Esophagus muscularis mucosa (tissue), 4 donors: ENCODE results near the gene CRTC1. TPM values are rescaled to one million over a fixed set of nuclear protein-coding genes. Genes with fewer than 3 reads are reported as not detected.

ENCODE experiments used
- DNase-seq: peaks from one replicate; pipeline ENCODE4 v3.0.0-alpha.2; 2017; ENCODE audit errors: extremely low spot score
- H3K27ac ChIP-seq, 4 donors: fragments of 200-600 bp; sonication (generic); replicated peaks in 1 of 4; 1 replicate in 3 of 4; 2 replicates in 1 of 4; pipeline ENCODE4 v1.5.1; 2016 to 2019; ENCODE audit warnings: mild to moderate bottlenecking in 1 of 4
- H3K27me3 ChIP-seq, 4 donors: fragments of 200-600 bp; sonication (generic); one replicate each; pipeline versions ENCODE4 v1.5.1 to v1.6.0; 2016 to 2019
- H3K36me3 ChIP-seq, 4 donors: fragments of 200-600 bp; sonication (generic); one replicate each; pipeline ENCODE4 v1.5.1; 2016 to 2019
- H3K4me1 ChIP-seq, 4 donors: fragments of 200-600 bp; sonication (generic); one replicate each; pipeline ENCODE4 v1.5.1; 2016 to 2019
- H3K4me3 ChIP-seq, 4 donors: fragments of 200-600 bp; sonication (generic); 1 replicate in 2 of 4; 2 replicates in 2 of 4; pipeline ENCODE4 v1.5.1; 2016 to 2019; ENCODE audit warnings: mild to moderate bottlenecking in 4 of 4, moderate library complexity in 1 of 4
- H3K9me3 ChIP-seq, 4 donors: fragments of 200-600 bp; sonication (generic); 1 replicate in 3 of 4; 2 replicates in 1 of 4; pipeline ENCODE4 v1.5.1; 2016 to 2019
- EP300 ChIP-seq: sonication (generic); formaldehyde crosslinking; IDR thresholded peaks from one replicate; pipeline ENCODE4 v1.6.1; 2017; ENCODE audit warnings: antibody characterized with exemption
- POLR2A ChIP-seq: fragments of 450-650 bp; IDR thresholded peaks from one replicate; pipeline ENCODE4 v1.6.1; 2017; ENCODE audit warnings: antibody characterized with exemption, moderate library complexity, mild to moderate bottlenecking, low read depth
- POLR2AphosphoS5 ChIP-seq, 2 donors: sonication (generic); formaldehyde crosslinking; IDR thresholded peaks; one replicate each; pipeline ENCODE4 v1.6.1; 2017; ENCODE audit warnings: antibody characterized with exemption in 2 of 2
- WGBS: methylation state at CpG from one replicate; pipeline ENCODE4 v1.1.5; 2018; 5-methylcytosine and 5-hydroxymethylcytosine counted together
- intact Hi-C: fragments of 100-400 bp; cut with DNase I; formaldehyde crosslinking; loops from one replicate; pipeline ENCODE4 v1.15.1; 2023
- total RNA-seq, 4 donors: library from RNA; depleted of rRNA; stranded (reverse); fragments of >200 nt; gene quantifications; one replicate each; pipeline versions ENCODE4 v1.1.0 to v1.2.1, GENCODE V29; 2016
- TF ChIP-seq, protein P1 (sequence below), 3 experiments: fragments of 200-600 bp in 2 of 3; fragments of 450-650 bp in 1 of 3; sonication (generic) in 2 of 3; IDR thresholded peaks; one replicate each; pipeline ENCODE4 v1.5.1; 2017 to 2019; ENCODE audit warnings: antibody characterized with exemption in 3 of 3, mild to moderate bottlenecking in 2 of 3, moderate library complexity in 1 of 3

Gene CRTC1
- total RNA-seq, 4 donors from 2014 or later, result 5.3 to 10.1 (median 6.6) TPM

DNA sequence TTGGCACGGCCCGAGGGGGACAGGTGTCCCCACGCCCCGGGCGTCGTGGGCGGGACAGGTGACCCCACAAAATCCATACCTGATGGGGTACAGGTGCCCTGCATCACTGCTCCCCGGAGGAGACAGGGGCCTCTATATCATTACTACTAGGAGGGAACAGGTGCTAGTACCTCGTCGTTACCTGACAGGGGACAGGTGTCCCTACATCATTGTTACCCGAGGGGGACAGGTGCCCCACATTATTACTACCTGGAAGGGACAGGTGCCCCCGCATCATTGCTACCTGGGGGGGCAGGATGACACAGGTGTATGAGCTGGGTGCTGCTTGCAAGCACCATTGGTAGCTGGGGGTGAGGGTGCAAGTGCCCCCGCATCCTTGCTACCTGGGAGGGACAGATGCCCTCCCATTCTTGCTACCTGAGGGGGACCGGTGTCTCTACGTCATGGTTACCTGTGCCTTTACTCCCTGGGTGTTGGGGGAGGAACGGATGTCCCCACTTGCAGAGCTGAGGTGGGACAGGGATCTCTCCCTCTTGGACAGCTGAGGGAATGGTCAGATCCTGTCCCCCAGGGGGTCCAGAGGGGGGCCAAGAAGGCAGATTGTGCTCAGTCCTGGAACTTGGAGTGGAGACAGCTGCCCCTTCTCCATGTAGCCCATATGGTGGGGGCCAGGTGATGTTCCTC lies 620 bp downstream of the CRTC1 start:
- H3K4me3 ChIP-seq, result peak overlapping the region; percentile 57 to 82 (median 61)

DNA sequence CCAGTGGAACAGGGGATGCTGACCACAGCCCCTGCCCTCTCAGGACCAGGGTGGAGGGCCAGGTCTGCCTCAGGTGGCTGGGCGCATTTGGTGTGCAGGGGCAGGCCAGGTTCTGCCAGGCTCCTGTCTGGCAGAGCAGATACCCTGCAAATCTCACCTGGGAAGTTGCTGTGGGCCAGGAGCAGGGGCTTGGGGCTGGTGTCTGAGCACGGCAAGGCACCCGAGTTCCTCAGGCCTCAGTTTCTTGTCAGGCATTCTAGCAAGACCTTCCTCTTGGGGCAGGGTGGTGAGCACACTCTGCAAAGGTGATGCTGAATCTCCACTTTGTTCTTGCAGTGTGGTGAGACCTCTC lies 1.1 kb downstream of the CRTC1 start:
- intact Hi-C loops, result no loop called here

More for the DNA sequence above, 620 bp downstream of the CRTC1 start:
- Histone ChIP-seq H3K9me3 (no peaks in the 10 kb centered on the region), H3K36me3 (no peaks in the 10 kb centered on the region), H3K4me1 (peaks cover 11 to 29% (median 25%) of the 10 kb centered on the region in 4 donors), H3K27me3 (no peaks in the 10 kb centered on the region), H3K27ac (peak overlapping the region; percentile 75 to 87 (median 84))
- intact Hi-C loops, result no loop called here
- TF ChIP-seq POLR2A (no peak), EP300 (no peak), POLR2AphosphoS5 (IDR thresholded peaks at IDR 0.05) (no peak)
- TF ChIP-seq, protein P1, sequence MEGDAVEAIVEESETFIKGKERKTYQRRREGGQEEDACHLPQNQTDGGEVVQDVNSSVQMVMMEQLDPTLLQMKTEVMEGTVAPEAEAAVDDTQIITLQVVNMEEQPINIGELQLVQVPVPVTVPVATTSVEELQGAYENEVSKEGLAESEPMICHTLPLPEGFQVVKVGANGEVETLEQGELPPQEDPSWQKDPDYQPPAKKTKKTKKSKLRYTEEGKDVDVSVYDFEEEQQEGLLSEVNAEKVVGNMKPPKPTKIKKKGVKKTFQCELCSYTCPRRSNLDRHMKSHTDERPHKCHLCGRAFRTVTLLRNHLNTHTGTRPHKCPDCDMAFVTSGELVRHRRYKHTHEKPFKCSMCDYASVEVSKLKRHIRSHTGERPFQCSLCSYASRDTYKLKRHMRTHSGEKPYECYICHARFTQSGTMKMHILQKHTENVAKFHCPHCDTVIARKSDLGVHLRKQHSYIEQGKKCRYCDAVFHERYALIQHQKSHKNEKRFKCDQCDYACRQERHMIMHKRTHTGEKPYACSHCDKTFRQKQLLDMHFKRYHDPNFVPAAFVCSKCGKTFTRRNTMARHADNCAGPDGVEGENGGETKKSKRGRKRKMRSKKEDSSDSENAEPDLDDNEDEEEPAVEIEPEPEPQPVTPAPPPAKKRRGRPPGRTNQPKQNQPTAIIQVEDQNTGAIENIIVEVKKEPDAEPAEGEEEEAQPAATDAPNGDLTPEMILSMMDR (IDR thresholded peaks at IDR 0.05), result no peak
- no peak for DNase-seq
- 30% methylated on average over 9 of the region's 16 CpGs for WGBS

DNA sequence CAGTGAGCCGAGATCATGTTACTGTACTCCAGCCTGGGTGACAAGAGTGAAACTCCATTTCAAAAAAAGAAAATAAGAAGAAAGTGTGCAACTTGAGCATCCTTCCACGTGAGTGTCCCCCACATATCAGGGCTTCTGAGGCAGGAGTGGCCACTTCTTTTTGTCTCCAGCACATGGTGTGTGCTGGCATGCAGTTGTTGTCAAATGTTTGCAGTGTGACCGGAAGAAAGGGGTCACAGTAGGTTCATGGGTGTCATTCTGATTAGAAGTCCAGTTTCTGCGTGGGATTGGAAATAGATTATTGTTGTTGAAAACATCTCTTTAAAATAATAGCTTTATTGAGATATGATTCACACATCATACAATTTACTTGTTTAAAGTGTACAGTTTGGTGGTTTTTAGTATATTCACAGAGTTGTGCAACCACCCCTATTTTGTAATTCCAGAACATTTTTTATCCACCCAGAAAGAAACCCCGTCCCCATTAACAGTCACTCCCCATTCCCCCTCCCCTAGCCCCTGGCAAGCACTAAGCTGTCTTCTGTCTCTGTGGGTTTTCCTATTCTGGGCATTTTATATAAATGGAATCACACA lies 2.2 kb downstream of the CRTC1 start:
- no peaks in the 10 kb centered on the region for H3K36me3 ChIP-seq
- 64% methylated on average over 5 of the region's 5 CpGs for WGBS
- H3K27me3 ChIP-seq, result no peaks in the 10 kb centered on the region
- no peak overlapping the region for H3K27ac ChIP-seq
- TF ChIP-seq POLR2AphosphoS5 (IDR thresholded peaks at IDR 0.05) (no peak), EP300 (no peak), POLR2A (no peak)
- TF ChIP-seq, protein P1 (IDR thresholded peaks at IDR 0.05), result no peak
- intact Hi-C loops, result loop anchor here (5.0 kb wide), 1 partner anchor 152 kb away; no protein-coding TSS in a partner anchor
- no peak overlapping the region for H3K4me3 ChIP-seq
- DNase-seq, result no peak
- no peaks in the 10 kb centered on the region for H3K9me3 ChIP-seq
- peaks cover 11 to 29% (median 25%) of the 10 kb centered on the region in 4 donors for H3K4me1 ChIP-seq

More for the DNA sequence above, 1.1 kb downstream of the CRTC1 start:
- no peak for DNase-seq
- H3K27ac ChIP-seq, result peak overlapping the region in 1 of 4 donors; percentile 85
- 100% methylated on average over 3 of the region's 3 CpGs for WGBS
- no peaks in the 10 kb centered on the region for H3K27me3 ChIP-seq
- peaks cover 11 to 29% (median 25%) of the 10 kb centered on the region in 4 donors for H3K4me1 ChIP-seq
- no peak for TF ChIP-seq POLR2AphosphoS5 (IDR thresholded peaks at IDR 0.05)
- TF ChIP-seq, protein P1 (IDR thresholded peaks at IDR 0.05), result no peak
- no peak for TF ChIP-seq POLR2A
- TF ChIP-seq EP300, result no peak
- H3K36me3 ChIP-seq, result no peaks in the 10 kb centered on the region
- H3K9me3 ChIP-seq, result no peaks in the 10 kb centered on the region
- H3K4me3 ChIP-seq, result peak overlapping the region; percentile 57 to 82 (median 61)

DNA sequence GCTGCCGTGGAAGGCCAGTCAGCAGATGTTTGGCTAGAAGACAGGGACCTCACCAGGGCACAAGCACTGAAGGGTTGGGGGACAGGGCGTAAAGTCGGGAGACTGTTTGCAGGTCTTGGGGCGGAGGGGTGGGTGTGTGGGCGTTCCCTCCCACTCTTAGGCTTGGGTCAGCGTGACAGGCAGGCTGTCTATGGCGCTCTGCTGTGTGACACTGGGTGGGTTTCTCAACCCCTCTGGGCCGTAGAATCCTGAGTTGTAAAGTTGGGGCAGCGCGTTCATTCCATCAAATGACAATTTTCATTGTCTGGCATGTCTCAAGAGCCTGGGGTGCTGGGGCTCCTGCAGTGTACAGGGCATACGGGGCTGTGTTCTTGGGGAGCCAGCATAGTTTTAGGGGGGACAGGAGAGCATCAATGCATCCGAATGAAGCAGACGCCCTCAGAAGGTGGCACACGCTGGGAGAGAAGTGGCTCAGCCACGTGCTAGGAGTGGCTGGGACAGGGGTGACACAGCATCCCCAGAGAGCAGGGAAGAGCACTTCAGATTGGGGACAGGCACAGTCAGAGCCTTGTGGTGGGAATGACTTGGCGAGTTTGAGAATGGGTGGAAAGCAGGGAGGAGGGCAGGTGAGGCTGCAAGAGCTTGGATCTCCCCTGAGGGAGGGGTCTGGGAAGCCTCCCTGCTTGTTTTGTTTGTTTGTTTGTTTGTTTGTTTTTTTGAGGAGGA lies 4.4 kb downstream of the CRTC1 start:
- Histone ChIP-seq H3K9me3 (no peaks in the 10 kb centered on the region), H3K4me1 (peaks cover 11 to 24% (median 20%) of the 10 kb centered on the region in 4 donors), H3K4me3 (no peak overlapping the region), H3K36me3 (no peaks in the 10 kb centered on the region), H3K27me3 (no peaks in the 10 kb centered on the region), H3K27ac (no peak overlapping the region)
- no peak for DNase-seq
- intact Hi-C loops, result loop anchor here (5.0 kb wide), 1 partner anchor 149 kb away; no protein-coding TSS in a partner anchor
- WGBS, result 94% methylated on average over 13 of the region's 16 CpGs
- TF ChIP-seq POLR2A (no peak), EP300 (no peak), POLR2AphosphoS5 (IDR thresholded peaks at IDR 0.05) (no peak)
- TF ChIP-seq, protein P1 (IDR thresholded peaks at IDR 0.05), result no peak
